HepG2 (cell line): ENCODE results near the gene CD4. TPM values are rescaled to one million over a fixed set of nuclear protein-coding genes. Genes with fewer than 3 reads are reported as not detected.

ENCODE experiments used
- ATAC-seq: fragments of 200-7000 bp; cut with Tn5 transposase; 3 replicates; pipeline ENCODE4 v1.9.1; 2020; ENCODE audit warnings: mild to moderate bottlenecking, moderate library complexity
- BruUV-seq: library from RNA; stranded (reverse); fragments of 400-500 nt; replicated peaks from 2 replicates; lab custom pipeline; 2021; lab: Mats Ljungman, UMichigan
- CTCF ChIA-PET: fragments of 300-600 bp; formaldehyde crosslinking; extraction: SDS; loops from one replicate; lab custom pipeline; 2021; ENCODE audit warnings: low total read pairs, inconsistent platforms, low intra/inter-chr PET ratio; lab: Yijun Ruan, JAX
- POLR2A ChIA-PET: fragments of 350-600 bp; sonication (Branson Sonifier 250); formaldehyde crosslinking; loops from one replicate; lab custom pipeline; 2020; ENCODE audit warnings: antibody characterized with exemption, inconsistent platforms; lab: Yijun Ruan, JAX
- DNase-seq: peaks from one replicate; pipeline ENCODE4 v3.0.0-alpha.2; 2015; ENCODE audit warnings: low spot score
- FAIRE-seq: peaks from 3 replicates; lab custom pipeline; 2011; peaks lifted over from hg19 to GRCh38; lab: Jason Lieb, UNC
- H2AFZ ChIP-seq: one replicate; pipeline ENCODE4 v1.6.1; 2011; ENCODE audit warnings: low read length, inconsistent platforms
- H3K27ac ChIP-seq: fragments of 300-600 bp; 3 replicates; pipeline ENCODE4 v1.8.0; 2011; ENCODE audit warnings: mixed run types, mild to moderate bottlenecking, mixed read lengths, low read length, inconsistent platforms; ENCODE audit not compliant: insufficient read depth; ENCODE audit errors: extremely low read length
- H3K27me3 ChIP-seq, 2 experiments: fragments of 200-600 bp in 1 of 2; 2 replicates in 1 of 2; 3 replicates in 1 of 2; pipeline versions ENCODE4 v1.6.0 to v1.8.0; 2011; ENCODE audit warnings: low read length in 2 of 2, mild to moderate bottlenecking in 2 of 2, moderate library complexity in 2 of 2, inconsistent platforms in 1 of 2; ENCODE audit not compliant: insufficient read depth in 2 of 2, control insufficient read depth in 1 of 2
- H3K36me3 ChIP-seq, 2 experiments: fragments of 200-600 bp in 1 of 2; replicated peaks in 1 of 2; 2 replicates in 1 of 2; 3 replicates in 1 of 2; pipeline versions ENCODE4 v1.5.1 to v1.8.0; 2011; ENCODE audit warnings: low read length in 2 of 2, inconsistent platforms in 1 of 2; ENCODE audit not compliant: insufficient read depth in 2 of 2, control insufficient read depth in 1 of 2
- H3K4me1 ChIP-seq: 2 replicates; pipeline ENCODE4 v1.5.1; 2012; ENCODE audit warnings: low read length, inconsistent platforms; ENCODE audit not compliant: insufficient read depth
- H3K4me2 ChIP-seq: 2 replicates; pipeline ENCODE4 v1.6.0; 2011; ENCODE audit warnings: low read depth, low read length, inconsistent platforms
- H3K4me3 ChIP-seq, 3 experiments: fragments of 200-600 bp in 1 of 3; sonication (generic), shearing (Covaris generic) in 1 of 3; replicated peaks in 1 of 3; 2 replicates each; pipeline ENCODE4 v1.5.1; 2011 to 2016; ENCODE audit warnings: low read length in 3 of 3, inconsistent platforms in 2 of 3, low read depth in 2 of 3, mild to moderate bottlenecking in 2 of 3, control low read depth in 1 of 3, mixed read lengths in 1 of 3; ENCODE audit not compliant: insufficient read depth in 1 of 3
- H3K79me2 ChIP-seq: one replicate; pipeline ENCODE4 v1.6.1; 2011; ENCODE audit warnings: low read length, inconsistent platforms; ENCODE audit not compliant: insufficient read depth
- H3K9ac ChIP-seq: 2 replicates; pipeline ENCODE4 v1.6.0; 2011; ENCODE audit warnings: mild to moderate bottlenecking, low read depth, low read length, inconsistent platforms; ENCODE audit not compliant: insufficient read depth
- H3K9me3 ChIP-seq: 2 replicates; pipeline ENCODE4 v1.5.1; 2012; ENCODE audit warnings: mild to moderate bottlenecking, low read length
- H4K20me1 ChIP-seq: 2 replicates; pipeline ENCODE4 v1.6.0; 2011; ENCODE audit warnings: inconsistent platforms, mild to moderate bottlenecking, low read length, moderate library complexity; ENCODE audit not compliant: insufficient read depth
- CEBPB ChIP-seq: IDR thresholded peaks from 2 replicates; pipeline ENCODE4 v1.6.1; 2011; ENCODE audit warnings: low read depth, low read length, improper control_type of control experiment, borderline replicate concordance
- FOXC1 ChIP-seq: sonication (generic); formaldehyde crosslinking; IDR thresholded peaks from 2 replicates; pipeline ENCODE4 v1.8.0; 2022; ENCODE audit warnings: mild to moderate bottlenecking, missing genetic modification reagents, borderline replicate concordance
- GPBP1L1 ChIP-seq: sonication (generic); formaldehyde crosslinking; IDR thresholded peaks from 2 replicates; pipeline ENCODE4 v1.5.0; 2020; ENCODE audit warnings: mild to moderate bottlenecking, missing genetic modification reagents
- KDM5B ChIP-seq: sonication (generic); formaldehyde crosslinking; IDR thresholded peaks from 2 replicates; pipeline ENCODE4 v1.4.0; 2020; ENCODE audit warnings: missing genetic modification reagents, mild to moderate bottlenecking, borderline replicate concordance
- MTA3 ChIP-seq: sonication (generic); formaldehyde crosslinking; IDR thresholded peaks from 2 replicates; pipeline ENCODE4 v1.4.0; 2020; ENCODE audit warnings: missing genetic modification reagents
- NCOR1 ChIP-seq: fragments of 200-600 bp; sonication (generic); IDR thresholded peaks from 2 replicates; pipeline ENCODE4 v1.7.0; 2017; ENCODE audit warnings: antibody characterized with exemption, low read length, borderline replicate concordance
- NFATC3 ChIP-seq: sonication (generic); formaldehyde crosslinking; IDR thresholded peaks from 2 replicates; pipeline ENCODE4 v1.5.1; 2020; ENCODE audit warnings: mild to moderate bottlenecking, missing genetic modification reagents
- RARA ChIP-seq: IDR thresholded peaks from 2 replicates; pipeline ENCODE4 v1.6.1; 2016; ENCODE audit warnings: missing genetic modification reagents, missing compliant biosample characterization
- TIGD3 ChIP-seq: sonication (generic); formaldehyde crosslinking; IDR thresholded peaks from 2 replicates; pipeline ENCODE4 v1.5.1; 2020; ENCODE audit warnings: mild to moderate bottlenecking, missing genetic modification reagents, borderline replicate concordance
- TOE1 ChIP-seq: sonication (generic); formaldehyde crosslinking; IDR thresholded peaks from 2 replicates; pipeline ENCODE4 v1.4.0; 2020; ENCODE audit warnings: mild to moderate bottlenecking, missing genetic modification reagents
- ZBTB33 ChIP-seq: sonication (generic); formaldehyde crosslinking; IDR thresholded peaks from 2 replicates; pipeline ENCODE4 v1.4.0; 2020; ENCODE audit warnings: missing genetic modification reagents
- ZSCAN5A ChIP-seq: sonication (generic); formaldehyde crosslinking; IDR thresholded peaks from 2 replicates; pipeline ENCODE4 v1.8.0; 2022; ENCODE audit warnings: mild to moderate bottlenecking, missing genetic modification reagents, borderline replicate concordance
- WGBS: methylation state at CpG from one replicate; pipeline ENCODE4 v1.1.6; 2017; ENCODE audit warnings: low lambda C conversion rate; 5-methylcytosine and 5-hydroxymethylcytosine counted together
- in situ Hi-C: cut with HindIII; loops from 2 replicates; pipeline ENCODE4 v1.10.0; 2017; ENCODE audit warnings: low pct_unique_long_range_greater_than_20kb; ENCODE audit not compliant: extremely low pct_ligation_motif_present
- intact Hi-C: fragments of 100-400 bp; cut with micrococcal nuclease; formaldehyde crosslinking; loops from one replicate; pipeline ENCODE4 v1.10.0; 2022; ENCODE audit not compliant: unreplicated experiment
- polyA plus RNA-seq, 8 experiments: library from polyadenylated mRNA; depleted of rRNA in 3 of 8; stranded (reverse) in 7 of 8; unstranded in 1 of 8; fragments of >200 nt; fragmentation: Illumina TruSeq in 4 of 8; extraction: Trizol in 4 of 8; gene quantifications; 2 replicates each; pipeline versions ENCODE4 v1.2.1 to v1.2.3, GENCODE V29; 2011 to 2016; ENCODE audit warnings: low read depth in 4 of 8, missing spikeins in 1 of 8, mixed read lengths in 1 of 8; ENCODE audit not compliant: insufficient read depth in 1 of 8
- total RNA-seq, 5 experiments: library from RNA; depleted of rRNA; stranded (reverse); fragments of >200 nt; fragmentation: Illumina TruSeq; extraction: Trizol; gene quantifications; 2 replicates each; pipeline ENCODE4 v1.2.3, GENCODE V29; 2016; ENCODE audit warnings: low read depth in 1 of 5

CD4 gene
- total and polyA plus RNA-seq, 2 of the 13 experiments (the other 11 are each of a cell fraction or from before 2014, with no cell fraction given): 0.07 to 0.95 TPM

GRCh38 chr12:6774499-6775062 lies 14.7 kb upstream of the CD4 start:
- no peaks in the 10 kb centered on the region; a peak in 1 of 5 replicates for H3K27me3 ChIP-seq
- 0 out of 2 replicates have a peak, but pooled peaks have one; percentile 36 for TF ChIP-seq KDM5B (CRISPR knock-in tag)
- no peak for TF ChIP-seq ZSCAN5A (CRISPR knock-in tag)
- peak; percentile 42; the same call in 1 of the 2 replicates for TF ChIP-seq ZBTB33 (CRISPR knock-in tag)
- TF ChIP-seq GPBP1L1: no peak
- no peak for TF ChIP-seq RARA (CRISPR knock-in tag)
- TF ChIP-seq CEBPB: no peak
- TF ChIP-seq TOE1: no peak
- TF ChIP-seq MTA3 (CRISPR knock-in tag): no peak
- no peak for TF ChIP-seq FOXC1 (CRISPR knock-in tag)
- TF ChIP-seq NCOR1: no peak
- TF ChIP-seq NFATC3 (CRISPR knock-in tag): no peak
- TF ChIP-seq TIGD3 (CRISPR knock-in tag): no peak
- H3K36me3 ChIP-seq: peaks cover 0 to 9% of the 10 kb centered on the region in 2 experiments; a peak in 1 of 5 replicates
- no peak for FAIRE-seq
- no peak overlapping the region for H3K4me3 ChIP-seq
- H3K4me1 ChIP-seq: peaks cover 84% of the 10 kb centered on the region
- H2AFZ ChIP-seq: no peak overlapping the region
- no peak overlapping the region for H3K27ac ChIP-seq
- in situ Hi-C loops (no loop called here), intact Hi-C loops (no loop called here)
- DNase-seq: no peak
- no peaks in the 10 kb centered on the region for H3K9me3 ChIP-seq
- no peak overlapping the region for H3K9ac ChIP-seq
- H4K20me1 ChIP-seq: no peaks in the 10 kb centered on the region
- POLR2A ChIA-PET: interaction anchor here (3.2 to 5.5 kb wide), 2 partner anchors 8 to 21 kb away, joined by 17 to 59 read pairs; partner anchors contain the start of genes MLF2 and PTMS
- no TSS peak for BruUV-seq
- WGBS: 90% methylated on average over 15 of the region's 15 CpGs
- H3K79me2 ChIP-seq: no peaks in the 10 kb centered on the region
- no peak for ATAC-seq
- H3K4me2 ChIP-seq: 0 out of 2 replicates have a peak overlapping the region, but pooled peaks have one; percentile 52
- CTCF ChIA-PET: no interaction called here
